Vagina (tissue), 2 donors: ENCODE results near the gene CCNA2. TPM values are rescaled to one million over a fixed set of nuclear protein-coding genes. Genes with fewer than 3 reads are reported as not detected.

Experiments
- DNase-seq, 2 donors: peaks; one replicate each; pipeline ENCODE4 v3.0.0-alpha.2; 2017; ENCODE audit errors: extremely low spot score in 2 of 2
- H3K27ac ChIP-seq: fragments of 200-600 bp; sonication (generic); one replicate; pipeline ENCODE4 v1.5.1; 2019
- H3K27me3 ChIP-seq: fragments of 200-600 bp; sonication (generic); one replicate; pipeline ENCODE4 v1.5.1; 2019
- H3K36me3 ChIP-seq, 2 donors: fragments of 200-600 bp; sonication (generic); one replicate each; pipeline ENCODE4 v1.5.1; 2017 to 2019
- H3K4me1 ChIP-seq: fragments of 200-600 bp; sonication (generic); one replicate; pipeline ENCODE4 v1.5.1; 2019
- H3K4me3 ChIP-seq, 2 donors: fragments of 200-600 bp; sonication (generic); 1 replicate in 1 of 2; 2 replicates in 1 of 2; pipeline ENCODE4 v1.5.1; 2016 to 2019
- H3K9me3 ChIP-seq: fragments of 200-600 bp; sonication (generic); one replicate; pipeline ENCODE4 v1.5.1; 2019
- POLR2A ChIP-seq, 2 donors: fragments of 450-650 bp; IDR thresholded peaks; one replicate each; pipeline ENCODE4 v1.6.1; 2017; ENCODE audit warnings: antibody characterized with exemption in 2 of 2, mild to moderate bottlenecking in 2 of 2, moderate library complexity in 2 of 2
- POLR2AphosphoS5 ChIP-seq, 2 donors: sonication (generic); formaldehyde crosslinking; IDR thresholded peaks; one replicate each; pipeline ENCODE4 v1.9.0; 2017; ENCODE audit warnings: antibody characterized with exemption in 2 of 2, mild to moderate bottlenecking in 2 of 2, low read depth in 1 of 2; ENCODE audit not compliant: insufficient read depth in 1 of 2
- intact Hi-C: fragments of 100-400 bp; cut with DNase I; formaldehyde crosslinking; loops from one replicate; pipeline ENCODE4 v1.15.1; 2023
- total RNA-seq: library from RNA; depleted of rRNA; stranded (reverse); fragments of >200 nt; gene quantifications from one replicate; pipeline ENCODE4 v1.2.3, GENCODE V29; 2016
- TF ChIP-seq, protein P1 (sequence below), 3 experiments: fragments of 450-650 bp in 2 of 3; fragments of 200-600 bp in 1 of 3; sonication (generic) in 1 of 3; IDR thresholded peaks; one replicate each; pipeline ENCODE4 v1.5.1; 2017 to 2019; ENCODE audit warnings: antibody characterized with exemption in 3 of 3, mild to moderate bottlenecking in 2 of 3, moderate library complexity in 2 of 3

The CCNA2 gene
- total RNA-seq, 1 donor from 2014 or later = 5.4 TPM

GRCh38 chr4:121776610-121777401 lies 46.9 kb downstream of the CCNA2 start:
- intact Hi-C loops = no loop called here
- Histone ChIP-seq H3K27me3 (no peaks in the 10 kb centered on the region), H3K4me3 (no peak overlapping the region), H3K27ac (no peak overlapping the region), H3K4me1 (no peaks in the 10 kb centered on the region), H3K9me3 (no peaks in the 10 kb centered on the region), H3K36me3 (no peaks in the 10 kb centered on the region)
- TF ChIP-seq POLR2AphosphoS5 (IDR thresholded peaks at IDR 0.05; ENCODE audit: insufficient read depth in 1 of 2, low read depth in 1 of 2) (no peak), POLR2A (IDR thresholded peaks at IDR 0.05) (no peak)
- TF ChIP-seq, protein P1, sequence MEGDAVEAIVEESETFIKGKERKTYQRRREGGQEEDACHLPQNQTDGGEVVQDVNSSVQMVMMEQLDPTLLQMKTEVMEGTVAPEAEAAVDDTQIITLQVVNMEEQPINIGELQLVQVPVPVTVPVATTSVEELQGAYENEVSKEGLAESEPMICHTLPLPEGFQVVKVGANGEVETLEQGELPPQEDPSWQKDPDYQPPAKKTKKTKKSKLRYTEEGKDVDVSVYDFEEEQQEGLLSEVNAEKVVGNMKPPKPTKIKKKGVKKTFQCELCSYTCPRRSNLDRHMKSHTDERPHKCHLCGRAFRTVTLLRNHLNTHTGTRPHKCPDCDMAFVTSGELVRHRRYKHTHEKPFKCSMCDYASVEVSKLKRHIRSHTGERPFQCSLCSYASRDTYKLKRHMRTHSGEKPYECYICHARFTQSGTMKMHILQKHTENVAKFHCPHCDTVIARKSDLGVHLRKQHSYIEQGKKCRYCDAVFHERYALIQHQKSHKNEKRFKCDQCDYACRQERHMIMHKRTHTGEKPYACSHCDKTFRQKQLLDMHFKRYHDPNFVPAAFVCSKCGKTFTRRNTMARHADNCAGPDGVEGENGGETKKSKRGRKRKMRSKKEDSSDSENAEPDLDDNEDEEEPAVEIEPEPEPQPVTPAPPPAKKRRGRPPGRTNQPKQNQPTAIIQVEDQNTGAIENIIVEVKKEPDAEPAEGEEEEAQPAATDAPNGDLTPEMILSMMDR (IDR thresholded peaks at IDR 0.05) = no peak
- no peak for DNase-seq

DNA sequence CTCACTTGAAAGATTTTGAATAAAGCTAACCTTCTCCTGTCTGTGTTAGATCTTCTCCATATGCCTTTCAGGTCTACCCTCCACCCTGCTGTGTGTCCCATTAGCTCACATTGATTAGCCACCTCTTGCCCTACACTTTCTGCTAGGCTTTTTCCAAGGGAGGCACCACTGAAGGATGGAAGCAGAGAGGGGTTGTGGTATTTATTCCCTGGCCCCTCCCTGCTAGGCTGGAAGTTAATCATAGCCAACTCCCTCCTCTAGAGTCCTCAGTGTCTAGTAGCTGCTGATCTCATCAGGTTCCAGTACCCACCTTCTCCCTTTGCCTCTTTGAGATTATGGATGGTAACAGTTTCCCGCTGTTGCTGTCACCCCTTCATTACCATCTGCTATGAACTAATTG lies 49.8 kb downstream of the CCNA2 start:
- intact Hi-C loops = no loop called here
- Histone ChIP-seq H3K27me3 (no peaks in the 10 kb centered on the region), H3K4me1 (no peaks in the 10 kb centered on the region), H3K27ac (no peak overlapping the region), H3K9me3 (no peaks in the 10 kb centered on the region), H3K4me3 (no peak overlapping the region), H3K36me3 (no peaks in the 10 kb centered on the region)
- no peak for DNase-seq
- TF ChIP-seq POLR2A (IDR thresholded peaks at IDR 0.05) = no peak
- TF ChIP-seq POLR2AphosphoS5 (IDR thresholded peaks at IDR 0.05; ENCODE audit: insufficient read depth in 1 of 2, low read depth in 1 of 2) = no peak
- TF ChIP-seq, protein P1 (IDR thresholded peaks at IDR 0.05) = no peak

DNA sequence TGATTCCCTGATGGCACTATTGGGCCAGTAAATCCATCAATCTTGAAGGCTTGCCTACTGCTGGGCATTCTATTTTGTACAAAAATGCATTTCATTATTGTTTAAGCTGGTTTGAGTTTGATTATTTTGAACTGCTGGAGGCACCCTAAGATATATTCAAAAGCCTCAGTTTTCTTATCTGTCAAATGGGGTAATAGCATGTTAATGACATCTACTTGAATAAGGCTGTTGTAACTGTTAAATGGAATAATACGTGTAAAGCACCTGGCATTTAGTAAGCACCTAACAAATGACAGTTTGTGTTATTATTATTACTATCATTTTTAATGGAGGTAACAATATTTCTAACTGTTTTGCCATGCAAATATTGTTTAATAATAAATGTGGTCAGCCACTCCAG lies 51.8 kb downstream of the CCNA2 start:
- H3K27ac ChIP-seq = no peak overlapping the region
- H3K36me3 ChIP-seq = no peaks in the 10 kb centered on the region
- intact Hi-C loops = no loop called here
- no peak for DNase-seq
- H3K9me3 ChIP-seq = no peaks in the 10 kb centered on the region
- no peak overlapping the region for H3K4me3 ChIP-seq
- TF ChIP-seq POLR2AphosphoS5 (IDR thresholded peaks at IDR 0.05; ENCODE audit: insufficient read depth in 1 of 2, low read depth in 1 of 2) (no peak), POLR2A (IDR thresholded peaks at IDR 0.05) (no peak)
- no peaks in the 10 kb centered on the region for H3K4me1 ChIP-seq
- H3K27me3 ChIP-seq = no peaks in the 10 kb centered on the region

- DNase-seq = no peak
- TF ChIP-seq POLR2A (IDR thresholded peaks at IDR 0.05) = no peak
- TF ChIP-seq, protein P1 (IDR thresholded peaks at IDR 0.05) = no peak
- no peak for TF ChIP-seq POLR2AphosphoS5 (IDR thresholded peaks at IDR 0.05; ENCODE audit: insufficient read depth in 1 of 2, low read depth in 1 of 2)
- Histone ChIP-seq H3K4me1 (peaks cover 11% of the 10 kb centered on the region), H3K27ac (no peak overlapping the region), H3K36me3 (no peaks in the 10 kb centered on the region), H3K27me3 (no peaks in the 10 kb centered on the region), H3K9me3 (no peaks in the 10 kb centered on the region), H3K4me3 (no peak overlapping the region)
- intact Hi-C loops = no loop called here
Observed at GRCh38 chr4:121769341-121769740, 54.3 kb downstream of the CCNA2 start.

GRCh38 chr4:121767166-121767565 lies 56.5 kb downstream of the CCNA2 start:
- intact Hi-C loops = no loop called here
- peaks cover 13% of the 10 kb centered on the region for H3K4me1 ChIP-seq
- DNase-seq = no peak

More at GRCh38 chr4:121767166-121767565, 56.5 kb downstream of the CCNA2 start:
- Histone ChIP-seq H3K9me3 (no peaks in the 10 kb centered on the region), H3K27me3 (no peaks in the 10 kb centered on the region), H3K36me3 (no peaks in the 10 kb centered on the region), H3K4me3 (no peak overlapping the region), H3K27ac (no peak overlapping the region)
- TF ChIP-seq, protein P1 (IDR thresholded peaks at IDR 0.05) = no peak
- TF ChIP-seq POLR2AphosphoS5 (IDR thresholded peaks at IDR 0.05; ENCODE audit: insufficient read depth in 1 of 2, low read depth in 1 of 2) (no peak), POLR2A (IDR thresholded peaks at IDR 0.05) (no peak)

Other genes starting within 250 kb of the CCNA2 start
- gene ANXA5, start 126.9 kb downstream of the CCNA2 start, total RNA-seq = 197 TPM
- not detected for gene SMIM43, start 58.7 kb downstream of the CCNA2 start, total RNA-seq
- 10.6 TPM for gene EXOSC9, start 22.6 kb downstream of the CCNA2 start, total RNA-seq
- 19.2 TPM for gene BBS7, start 46.6 kb upstream of the CCNA2 start, total RNA-seq
- 0.98 TPM for gene TRPC3, start 128.2 kb upstream of the CCNA2 start, total RNA-seq